ENCODE measurements around the gene GP1BB. TPM values are rescaled to one million over a fixed set of nuclear protein-coding genes. Genes with fewer than 3 reads are reported as not detected.

Gene GP1BB
- polyA plus RNA-seq, 1 of the 3 experiments (the other 2 are of a cell fraction): 1.5 TPM

- H4K20me1 ChIP-seq (ENCODE audit: insufficient read depth): no peaks in the 10 kb centered on the region
- H3K27me3 ChIP-seq (ENCODE audit: insufficient read depth): no peaks in the 10 kb centered on the region
- H3K79me2 ChIP-seq (ENCODE audit: insufficient read depth): no peaks in the 10 kb centered on the region
- H3K27ac ChIP-seq (ENCODE audit: low read depth in 2 of 2, low read length in 1 of 2): no peak overlapping the region
- no peak for DNase-seq
- no peak overlapping the region for H3K4me3 ChIP-seq (ENCODE audit: low read depth in 2 of 2, low read length in 1 of 2)
- no peak overlapping the region for H2AFZ ChIP-seq (ENCODE audit: low read depth)
- H3K9me2 ChIP-seq: no peaks in the 10 kb centered on the region
- 96% methylated on average over 4 of the region's 10 CpGs for WGBS (ENCODE audit: low lambda C conversion rate)
- TF ChIP-seq MXI1 (IDR thresholded peaks at IDR 0.05; ENCODE audit: low read depth, low read length) (no peak), SIN3A (IDR thresholded peaks at IDR 0.05; ENCODE audit: borderline replicate concordance, low read depth, low read length) (no peak), JUND (IDR thresholded peaks at IDR 0.05) (no peak), CHD2 (IDR thresholded peaks at IDR 0.05; ENCODE audit: low read length, partially characterized antibody) (no peak), GATA2 (CRISPR knock-in tag; IDR thresholded peaks at IDR 0.05) (no peak)
- no peaks in the 10 kb centered on the region for H3F3A ChIP-seq (replicated peaks; ENCODE audit: insufficient read depth)
- H3K9ac ChIP-seq: no peak overlapping the region
- no peaks in the 10 kb centered on the region for H3K9me3 ChIP-seq
- ChIA-PET CTCF (interaction anchor here (0.5 to 5.9 kb wide), 10 partner anchors 10 to 215 kb away, joined by 3 to 297 read pairs (median 32); no protein-coding TSS in a partner anchor), POLR2A (no interaction called here)
- no peaks in the 10 kb centered on the region for H3K36me3 ChIP-seq (replicated peaks in 1 of 2; ENCODE audit: control insufficient read depth in 1 of 2, insufficient read depth in 2 of 2, low read length in 1 of 2)
- H3K4me2 ChIP-seq: no peak overlapping the region
- peaks cover 0 to 33% of the 10 kb centered on the region in 2 experiments; a peak in 1 of 4 replicates for H3K4me1 ChIP-seq (ENCODE audit: control insufficient read depth in 1 of 2, insufficient read depth in 2 of 2, low read depth in 1 of 2, low read length in 1 of 2)
Measured at GRCh38 chr22:19732403-19733113, 9.2 kb downstream of the GP1BB start.

- no peak for DNase-seq
- CTCF ChIA-PET: interaction anchor here (4.7 to 5.9 kb wide), 2 partner anchors 143 to 181 kb away, joined by 64 to 297 read pairs; no protein-coding TSS in a partner anchor
- POLR2A ChIA-PET: no interaction called here
- H3K4me3 ChIP-seq (ENCODE audit: low read depth in 2 of 2, low read length in 1 of 2): no peak overlapping the region
- H3K9me2 ChIP-seq: no peaks in the 10 kb centered on the region
- 72% methylated on average over 5 of the region's 5 CpGs for WGBS (ENCODE audit: low lambda C conversion rate)
- no peak overlapping the region for H3K27ac ChIP-seq (ENCODE audit: low read depth in 2 of 2, low read length in 1 of 2)
- no peaks in the 10 kb centered on the region for H3F3A ChIP-seq (replicated peaks; ENCODE audit: insufficient read depth)
- H3K9me3 ChIP-seq: no peaks in the 10 kb centered on the region
- no peaks in the 10 kb centered on the region for H3K36me3 ChIP-seq (replicated peaks in 1 of 2; ENCODE audit: control insufficient read depth in 1 of 2, insufficient read depth in 2 of 2, low read length in 1 of 2)
- no peak overlapping the region for H2AFZ ChIP-seq (ENCODE audit: low read depth)
- no peaks in the 10 kb centered on the region for H3K27me3 ChIP-seq (ENCODE audit: insufficient read depth)
- H3K4me1 ChIP-seq (ENCODE audit: control insufficient read depth in 1 of 2, insufficient read depth in 2 of 2, low read depth in 1 of 2, low read length in 1 of 2): peaks cover 0 to 28% of the 10 kb centered on the region in 2 experiments; a peak in 1 of 4 replicates
- no peak overlapping the region for H3K9ac ChIP-seq
- no peak overlapping the region for H3K4me2 ChIP-seq
- no peaks in the 10 kb centered on the region for H4K20me1 ChIP-seq (ENCODE audit: insufficient read depth)
- TF ChIP-seq TEAD4 (IDR thresholded peaks at IDR 0.05; ENCODE audit: borderline replicate concordance, insufficient read depth): no peak
- TF ChIP-seq USF2 (IDR thresholded peaks at IDR 0.05; ENCODE audit: borderline replicate concordance, low read depth, low read length): no peak
- TF ChIP-seq FOSL2 (IDR thresholded peaks at IDR 0.05; ENCODE audit: borderline replicate concordance, low read depth): no peak
- TF ChIP-seq CHD2 (IDR thresholded peaks at IDR 0.05; ENCODE audit: low read length, partially characterized antibody): no peak
- H3K79me2 ChIP-seq (ENCODE audit: insufficient read depth): no peaks in the 10 kb centered on the region
Measured at GRCh38 chr22:19733755-19734154, 10.4 kb downstream of the GP1BB start.

DNA sequence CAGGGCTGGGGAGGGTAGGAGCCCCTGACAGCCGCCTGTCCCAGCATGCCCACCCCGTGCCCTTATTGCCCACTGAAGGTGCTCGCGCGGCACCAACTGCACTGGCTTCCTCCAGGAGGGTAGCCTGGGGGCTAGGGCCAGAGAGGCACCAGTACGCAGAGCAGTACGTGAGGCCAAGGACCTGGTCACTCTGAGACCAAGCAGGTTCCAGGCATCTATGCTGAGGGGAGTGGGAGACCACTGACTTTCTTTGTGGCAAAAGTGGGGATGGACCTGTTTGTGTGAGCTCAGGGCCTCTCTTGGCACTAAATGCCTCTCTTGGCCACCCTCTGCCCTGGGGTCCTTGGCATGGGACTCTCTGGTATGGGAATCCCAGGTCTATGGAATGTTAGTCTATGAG is 10.8 kb downstream of the GP1BB start:
- no peak overlapping the region for H3K4me2 ChIP-seq
- H3K9me2 ChIP-seq: no peaks in the 10 kb centered on the region
- WGBS (ENCODE audit: low lambda C conversion rate): 89% methylated on average over 4 of the region's 7 CpGs
- no peak for TF ChIP-seq FOXM1 (IDR thresholded peaks at IDR 0.05; ENCODE audit: low read depth)
- TF ChIP-seq TEAD4 (IDR thresholded peaks at IDR 0.05; ENCODE audit: borderline replicate concordance, insufficient read depth): no peak
- TF ChIP-seq ELF1 (IDR thresholded peaks at IDR 0.05): no peak
- no peak for TF ChIP-seq EZH2phosphoT487 (IDR thresholded peaks at IDR 0.05; ENCODE audit: borderline replicate concordance, low read depth)
- TF ChIP-seq PBX3 (IDR thresholded peaks at IDR 0.05): no peak
- no peak for TF ChIP-seq EP300 (IDR thresholded peaks at IDR 0.05; ENCODE audit: borderline replicate concordance in 1 of 2, low read depth in 1 of 2, low read length in 1 of 2)
- TF ChIP-seq SMC3 (IDR thresholded peaks at IDR 0.05; ENCODE audit: low read depth, low read length): no peak
- TF ChIP-seq, protein P1, sequence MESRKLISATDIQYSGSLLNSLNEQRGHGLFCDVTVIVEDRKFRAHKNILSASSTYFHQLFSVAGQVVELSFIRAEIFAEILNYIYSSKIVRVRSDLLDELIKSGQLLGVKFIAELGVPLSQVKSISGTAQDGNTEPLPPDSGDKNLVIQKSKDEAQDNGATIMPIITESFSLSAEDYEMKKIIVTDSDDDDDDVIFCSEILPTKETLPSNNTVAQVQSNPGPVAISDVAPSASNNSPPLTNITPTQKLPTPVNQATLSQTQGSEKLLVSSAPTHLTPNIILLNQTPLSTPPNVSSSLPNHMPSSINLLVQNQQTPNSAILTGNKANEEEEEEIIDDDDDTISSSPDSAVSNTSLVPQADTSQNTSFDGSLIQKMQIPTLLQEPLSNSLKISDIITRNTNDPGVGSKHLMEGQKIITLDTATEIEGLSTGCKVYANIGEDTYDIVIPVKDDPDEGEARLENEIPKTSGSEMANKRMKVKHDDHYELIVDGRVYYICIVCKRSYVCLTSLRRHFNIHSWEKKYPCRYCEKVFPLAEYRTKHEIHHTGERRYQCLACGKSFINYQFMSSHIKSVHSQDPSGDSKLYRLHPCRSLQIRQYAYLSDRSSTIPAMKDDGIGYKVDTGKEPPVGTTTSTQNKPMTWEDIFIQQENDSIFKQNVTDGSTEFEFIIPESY (IDR thresholded peaks at IDR 0.05; ENCODE audit: borderline replicate concordance, low read depth): no peak
- no peak for TF ChIP-seq CHD2 (IDR thresholded peaks at IDR 0.05; ENCODE audit: low read length, partially characterized antibody)
- TF ChIP-seq JUND (IDR thresholded peaks at IDR 0.05): no peak
- TF ChIP-seq, protein P2, sequence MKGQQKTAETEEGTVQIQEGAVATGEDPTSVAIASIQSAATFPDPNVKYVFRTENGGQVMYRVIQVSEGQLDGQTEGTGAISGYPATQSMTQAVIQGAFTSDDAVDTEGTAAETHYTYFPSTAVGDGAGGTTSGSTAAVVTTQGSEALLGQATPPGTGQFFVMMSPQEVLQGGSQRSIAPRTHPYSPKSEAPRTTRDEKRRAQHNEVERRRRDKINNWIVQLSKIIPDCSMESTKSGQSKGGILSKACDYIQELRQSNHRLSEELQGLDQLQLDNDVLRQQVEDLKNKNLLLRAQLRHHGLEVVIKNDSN (IDR thresholded peaks at IDR 0.05; ENCODE audit: borderline replicate concordance, low read depth): no peak

More for the DNA sequence above, 10.8 kb downstream of the GP1BB start:
- Histone ChIP-seq H3F3A (replicated peaks; ENCODE audit: insufficient read depth) (no peaks in the 10 kb centered on the region), H2AFZ (ENCODE audit: low read depth) (no peak overlapping the region), H3K27ac (ENCODE audit: low read depth in 2 of 2, low read length in 1 of 2) (no peak overlapping the region), H4K20me1 (ENCODE audit: insufficient read depth) (no peaks in the 10 kb centered on the region), H3K9me3 (no peaks in the 10 kb centered on the region), H3K4me3 (ENCODE audit: low read depth in 2 of 2, low read length in 1 of 2) (no peak overlapping the region), H3K36me3 (replicated peaks in 1 of 2; ENCODE audit: control insufficient read depth in 1 of 2, insufficient read depth in 2 of 2, low read length in 1 of 2) (no peaks in the 10 kb centered on the region), H3K79me2 (ENCODE audit: insufficient read depth) (no peaks in the 10 kb centered on the region), H3K27me3 (ENCODE audit: insufficient read depth) (no peaks in the 10 kb centered on the region), H3K4me1 (ENCODE audit: control insufficient read depth in 1 of 2, insufficient read depth in 2 of 2, low read depth in 1 of 2, low read length in 1 of 2) (peaks cover 0 to 24% of the 10 kb centered on the region in 2 experiments; a peak in 1 of 4 replicates), H3K9ac (no peak overlapping the region)
- POLR2A ChIA-PET: no interaction called here
- CTCF ChIA-PET: no interaction called here
- DNase-seq: no peak

All from SK-N-SH (cell line).